Trophoblast cell (in vitro differentiated cells and primary cell): ENCODE data around the gene TOGARAM1.

Source experiments
- DNase-seq, 2 donors: peaks; one replicate each; pipeline ENCODE4 v3.0.0-alpha.2; 2016
- H2AFZ ChIP-seq: 2 replicates; pipeline ENCODE4 v1.6.1; 2013; ENCODE audit warnings: low read length, moderate library complexity, mild to moderate bottlenecking; ENCODE audit not compliant: insufficient read depth, poor library complexity
- H2AK5ac ChIP-seq: 2 replicates; pipeline ENCODE4 v1.6.1; 2013; ENCODE audit warnings: mild to moderate bottlenecking, low read length
- H2BK120ac ChIP-seq: 2 replicates; pipeline ENCODE4 v1.6.1; 2013; ENCODE audit warnings: low read length, mild to moderate bottlenecking, moderate library complexity; ENCODE audit not compliant: insufficient read depth, poor library complexity
- H2BK12ac ChIP-seq: 2 replicates; pipeline ENCODE4 v1.6.1; 2013; ENCODE audit warnings: mild to moderate bottlenecking, low read length, moderate library complexity
- H2BK5ac ChIP-seq: 2 replicates; pipeline ENCODE4 v1.6.1; 2013; ENCODE audit warnings: low read length, low read depth, moderate library complexity, mild to moderate bottlenecking; ENCODE audit not compliant: poor library complexity
- H3K14ac ChIP-seq: 2 replicates; pipeline ENCODE4 v1.6.1; 2013; ENCODE audit warnings: mild to moderate bottlenecking, low read length
- H3K18ac ChIP-seq: 2 replicates; pipeline ENCODE4 v1.6.1; 2013; ENCODE audit warnings: mild to moderate bottlenecking, low read length
- H3K23ac ChIP-seq: 2 replicates; pipeline ENCODE4 v1.6.1; 2013; ENCODE audit warnings: low read length
- H3K27ac ChIP-seq: 2 replicates; pipeline ENCODE4 v1.5.1; 2013; ENCODE audit warnings: low read depth, mild to moderate bottlenecking, inconsistent platforms, low read length, moderate library complexity
- H3K27me3 ChIP-seq: 2 replicates; pipeline ENCODE4 v1.6.1; 2013; ENCODE audit warnings: inconsistent platforms, mild to moderate bottlenecking, low read length, moderate library complexity; ENCODE audit not compliant: insufficient read depth
- H3K36me3 ChIP-seq, 2 experiments: 1 replicate in 1 of 2; 2 replicates in 1 of 2; pipeline ENCODE4 v1.6.1; 2013; ENCODE audit warnings: low read length in 2 of 2, mild to moderate bottlenecking in 2 of 2, moderate library complexity in 1 of 2; ENCODE audit not compliant: insufficient read depth in 2 of 2, control insufficient read depth in 1 of 2
- H3K4ac ChIP-seq: 2 replicates; pipeline ENCODE4 v1.6.1; 2013; ENCODE audit warnings: low read depth, mild to moderate bottlenecking, low read length, moderate library complexity
- H3K4me1 ChIP-seq, 2 experiments: 1 replicate in 1 of 2; 2 replicates in 1 of 2; pipeline ENCODE4 v1.6.1; 2013; ENCODE audit warnings: low read length in 2 of 2, mild to moderate bottlenecking in 2 of 2, moderate library complexity in 1 of 2; ENCODE audit not compliant: insufficient read depth in 2 of 2, control insufficient read depth in 1 of 2
- H3K4me2 ChIP-seq: 2 replicates; pipeline ENCODE4 v1.6.1; 2013; ENCODE audit warnings: inconsistent platforms, mild to moderate bottlenecking, low read length, moderate library complexity
- H3K4me3 ChIP-seq: 2 replicates; pipeline ENCODE4 v1.5.1; 2013; ENCODE audit warnings: mild to moderate bottlenecking, low read depth, low read length, inconsistent platforms
- H3K79me1 ChIP-seq: one replicate; pipeline ENCODE4 v1.6.1; 2013; ENCODE audit warnings: low read length
- H3K79me2 ChIP-seq: 2 replicates; pipeline ENCODE4 v1.6.1; 2013; ENCODE audit warnings: low read length, mild to moderate bottlenecking; ENCODE audit not compliant: control insufficient read depth, insufficient read depth, poor library complexity
- H3K9ac ChIP-seq: 2 replicates; pipeline ENCODE4 v1.6.1; 2013; ENCODE audit warnings: mild to moderate bottlenecking, low read length
- H3K9me3 ChIP-seq: 2 replicates; pipeline ENCODE4 v1.6.1; 2013; ENCODE audit warnings: low read depth, mild to moderate bottlenecking, control low read depth, inconsistent platforms, low read length; ENCODE audit not compliant: insufficient read depth
- H4K12ac ChIP-seq: 2 replicates; pipeline ENCODE4 v1.6.1; 2013; ENCODE audit warnings: low read depth, mild to moderate bottlenecking, low read length, moderate library complexity
- H4K8ac ChIP-seq: 2 replicates; pipeline ENCODE4 v1.6.1; 2013; ENCODE audit warnings: low read depth, mild to moderate bottlenecking, low read length, moderate library complexity
- H4K91ac ChIP-seq: one replicate; pipeline ENCODE4 v1.6.1; 2013; ENCODE audit warnings: low read depth, mild to moderate bottlenecking, low read length, moderate library complexity
- WGBS: extraction: QIAGEN DNeasy Blood & Tissue Kit; methylation state at CpG from one replicate; pipeline ENCODE4 v1.1.7; 2013; ENCODE audit warnings: missing lambda C conversion rate; ENCODE audit not compliant: insufficient read length, insufficient coverage; ENCODE audit errors: extremely low coverage; 5-methylcytosine and 5-hydroxymethylcytosine counted together

TOGARAM1 gene

GRCh38 chr14:44968714-44969113 is 6.7 kb downstream of the TOGARAM1 start:
- Histone ChIP-seq H3K4me3 (no peak overlapping the region), H3K9me3 (no peaks in the 10 kb centered on the region), H3K27me3 (no peaks in the 10 kb centered on the region), H3K9ac (no peak overlapping the region), H2BK5ac (no peak overlapping the region), H3K14ac (no peak overlapping the region), H4K8ac (no peak overlapping the region), H3K23ac (no peak overlapping the region), H3K4ac (no peak overlapping the region), H3K79me2 (no peaks in the 10 kb centered on the region), H3K4me2 (no peak overlapping the region), H3K4me1 (peaks cover 4 to 5% of the 10 kb centered on the region in 2 experiments), H4K12ac (no peak overlapping the region), H3K18ac (no peak overlapping the region), H3K27ac (no peak overlapping the region), H3K79me1 (no peaks in the 10 kb centered on the region), H2AFZ (no peak overlapping the region), H3K36me3 (no peaks in the 10 kb centered on the region), H2AK5ac (no peak overlapping the region), H4K91ac (no peak overlapping the region), H2BK120ac (no peak overlapping the region), H2BK12ac (no peak overlapping the region)
- DNase-seq = no peak

GRCh38 chr14:44970907-44971306 is 8.9 kb downstream of the TOGARAM1 start:
- H3K27ac ChIP-seq = no peak overlapping the region
- H3K79me2 ChIP-seq = no peaks in the 10 kb centered on the region
- H3K9ac ChIP-seq = no peak overlapping the region
- H3K27me3 ChIP-seq = no peaks in the 10 kb centered on the region
- no peaks in the 10 kb centered on the region for H3K36me3 ChIP-seq
- no peaks in the 10 kb centered on the region for H3K4me1 ChIP-seq
- no peaks in the 10 kb centered on the region for H3K9me3 ChIP-seq
- no peak overlapping the region for H2BK5ac ChIP-seq
- no peak overlapping the region for H3K4me2 ChIP-seq
- no peaks in the 10 kb centered on the region for H3K79me1 ChIP-seq
- no peak overlapping the region for H4K12ac ChIP-seq
- DNase-seq = no peak
- no peak overlapping the region for H3K14ac ChIP-seq
- H2BK12ac ChIP-seq = no peak overlapping the region
- H3K18ac ChIP-seq = no peak overlapping the region
- H2AK5ac ChIP-seq = no peak overlapping the region
- H3K4ac ChIP-seq = no peak overlapping the region
- H3K23ac ChIP-seq = no peak overlapping the region
- no peak overlapping the region for H3K4me3 ChIP-seq
- no peak overlapping the region for H2BK120ac ChIP-seq
- H4K91ac ChIP-seq = no peak overlapping the region
- H4K8ac ChIP-seq = no peak overlapping the region
- no peak overlapping the region for H2AFZ ChIP-seq

GRCh38 chr14:44971459-44971858 is 9.5 kb downstream of the TOGARAM1 start:
- H3K27ac ChIP-seq = no peak overlapping the region
- H3K4ac ChIP-seq = no peak overlapping the region
- no peak overlapping the region for H3K14ac ChIP-seq
- H3K36me3 ChIP-seq = no peaks in the 10 kb centered on the region
- no peak overlapping the region for H2AK5ac ChIP-seq
- no peaks in the 10 kb centered on the region for H3K9me3 ChIP-seq
- no peak overlapping the region for H3K18ac ChIP-seq
- no peak overlapping the region for H2AFZ ChIP-seq
- H4K8ac ChIP-seq = no peak overlapping the region
- no CpG with 5 or more reads among the region's 4 CpGs for WGBS
- DNase-seq = no peak
- no peaks in the 10 kb centered on the region for H3K27me3 ChIP-seq
- H3K79me2 ChIP-seq = no peaks in the 10 kb centered on the region
- H2BK12ac ChIP-seq = no peak overlapping the region
- H3K4me1 ChIP-seq = no peaks in the 10 kb centered on the region
- no peak overlapping the region for H4K91ac ChIP-seq
- H4K12ac ChIP-seq = no peak overlapping the region
- H3K4me3 ChIP-seq = no peak overlapping the region
- no peak overlapping the region for H2BK120ac ChIP-seq
- no peak overlapping the region for H3K4me2 ChIP-seq
- no peak overlapping the region for H3K9ac ChIP-seq
- no peaks in the 10 kb centered on the region for H3K79me1 ChIP-seq
- H3K23ac ChIP-seq = no peak overlapping the region
- H2BK5ac ChIP-seq = no peak overlapping the region

GRCh38 chr14:44979273-44979672 is 17.3 kb downstream of the TOGARAM1 start:
- DNase-seq = no peak
- H3K36me3 ChIP-seq = peaks cover 0 to 1% of the 10 kb centered on the region in 2 experiments
- no peak overlapping the region for H3K4me2 ChIP-seq
- no peak overlapping the region for H4K8ac ChIP-seq
- H3K14ac ChIP-seq = no peak overlapping the region
- H2BK120ac ChIP-seq = no peak overlapping the region
- no peaks in the 10 kb centered on the region for H3K9me3 ChIP-seq
- H2BK5ac ChIP-seq = no peak overlapping the region
- no peaks in the 10 kb centered on the region for H3K79me1 ChIP-seq
- H2AFZ ChIP-seq = no peak overlapping the region
- H3K27me3 ChIP-seq = no peaks in the 10 kb centered on the region
- no peak overlapping the region for H3K18ac ChIP-seq
- H3K23ac ChIP-seq = no peak overlapping the region
- H3K4me1 ChIP-seq = no peaks in the 10 kb centered on the region
- no peak overlapping the region for H2AK5ac ChIP-seq
- no peak overlapping the region for H4K91ac ChIP-seq
- no peaks in the 10 kb centered on the region for H3K79me2 ChIP-seq
- WGBS = no CpG with 5 or more reads among the region's 2 CpGs
- H3K4me3 ChIP-seq = no peak overlapping the region
- no peak overlapping the region for H3K9ac ChIP-seq
- no peak overlapping the region for H3K4ac ChIP-seq
- H2BK12ac ChIP-seq = no peak overlapping the region
- H4K12ac ChIP-seq = no peak overlapping the region
- no peak overlapping the region for H3K27ac ChIP-seq
